Type B pancreatic cell (in vitro differentiated cells): Measurements from ENCODE around the gene PSMD7. TPM values are rescaled to one million over a fixed set of nuclear protein-coding genes. Genes with fewer than 3 reads are reported as not detected.

ENCODE experiments used
- DNase-seq: peaks from one replicate; pipeline ENCODE4 v3.0.0; 2021; ENCODE audit warnings: mixed read lengths; ENCODE audit not compliant: unreplicated experiment; ENCODE audit errors: extremely low spot score
- H3K27ac Mint-ChIP-seq: 2 replicates; pipeline ENCODE4 v1.8.0; 2021; ENCODE audit warnings: mild to moderate bottlenecking, mixed read lengths
- H3K27me3 Mint-ChIP-seq: 2 replicates; pipeline ENCODE4 v1.8.0; 2021; ENCODE audit warnings: mixed read lengths
- H3K36me3 Mint-ChIP-seq: 2 replicates; pipeline ENCODE4 v1.8.0; 2021; ENCODE audit warnings: mixed read lengths
- H3K4me1 Mint-ChIP-seq: one replicate; pipeline ENCODE4 v1.8.0; 2021; ENCODE audit warnings: mixed read lengths; ENCODE audit not compliant: unreplicated experiment
- H3K4me3 Mint-ChIP-seq: 2 replicates; pipeline ENCODE4 v1.8.0; 2021; ENCODE audit warnings: mild to moderate bottlenecking, mixed read lengths
- H3K9me3 Mint-ChIP-seq: 2 replicates; pipeline ENCODE4 v1.8.0; 2021; ENCODE audit warnings: mixed read lengths
- CTCF ChIP-seq: fragments of 200-600 bp; sonication (generic); conservative IDR thresholded peaks from 2 replicates; pipeline ENCODE4 v1.5.0; 2021; ENCODE audit warnings: antibody characterized with exemption, mild to moderate bottlenecking
- total RNA-seq: library from RNA; stranded (reverse); gene quantifications from 2 replicates; pipeline ENCODE4 v1.2.1, GENCODE V29; 2021; ENCODE audit warnings: low replicate concordance

PSMD7 gene
- total RNA-seq, 1 donor from 2014 or later: 91.3 TPM

GRCh38 chr16:74281300-74281699 lies 15.3 kb upstream of the PSMD7 start:
- H3K9me3 Mint-ChIP-seq: no peaks in the 10 kb centered on the region
- H3K4me3 Mint-ChIP-seq: no peak overlapping the region
- H3K36me3 Mint-ChIP-seq: peaks cover 3% of the 10 kb centered on the region
- H3K27ac Mint-ChIP-seq: no peak overlapping the region
- no peak for TF ChIP-seq CTCF
- H3K27me3 Mint-ChIP-seq: peaks cover 5% of the 10 kb centered on the region
- DNase-seq: no peak
- H3K4me1 Mint-ChIP-seq: peaks cover 9% of the 10 kb centered on the region

- Mint-ChIP-seq H3K27ac (no peak overlapping the region), H3K36me3 (peaks cover 3% of the 10 kb centered on the region), H3K9me3 (no peaks in the 10 kb centered on the region), H3K27me3 (no peaks in the 10 kb centered on the region), H3K4me1 (peaks cover 9% of the 10 kb centered on the region), H3K4me3 (no peak overlapping the region)
- DNase-seq: no peak
- no peak for TF ChIP-seq CTCF
Observed at GRCh38 chr16:74283716-74284115, 12.9 kb upstream of the PSMD7 start.

GRCh38 chr16:74288065-74288464 lies 8.5 kb upstream of the PSMD7 start:
- no peaks in the 10 kb centered on the region for H3K27me3 Mint-ChIP-seq
- H3K4me3 Mint-ChIP-seq: no peak overlapping the region
- H3K9me3 Mint-ChIP-seq: no peaks in the 10 kb centered on the region

GRCh38 chr16:74290356-74290755 lies 6.3 kb upstream of the PSMD7 start:
- no peak for TF ChIP-seq CTCF
- H3K9me3 Mint-ChIP-seq: no peaks in the 10 kb centered on the region
- H3K27ac Mint-ChIP-seq: no peak overlapping the region
- no peak overlapping the region for H3K4me3 Mint-ChIP-seq
- no peaks in the 10 kb centered on the region for H3K4me1 Mint-ChIP-seq
- no peak for DNase-seq
- H3K27me3 Mint-ChIP-seq: no peaks in the 10 kb centered on the region
- H3K36me3 Mint-ChIP-seq: no peaks in the 10 kb centered on the region

More at GRCh38 chr16:74288065-74288464, 8.5 kb upstream of the PSMD7 start:
- DNase-seq: no peak
- H3K36me3 Mint-ChIP-seq: peaks cover 1% of the 10 kb centered on the region
- no peaks in the 10 kb centered on the region for H3K4me1 Mint-ChIP-seq
- no peak overlapping the region for H3K27ac Mint-ChIP-seq
- TF ChIP-seq CTCF: no peak

GRCh38 chr16:74291176-74291575 lies 5.4 kb upstream of the PSMD7 start:
- H3K27me3 Mint-ChIP-seq: no peaks in the 10 kb centered on the region
- H3K27ac Mint-ChIP-seq: no peak overlapping the region
- TF ChIP-seq CTCF: no peak
- no peaks in the 10 kb centered on the region for H3K9me3 Mint-ChIP-seq
- peaks cover 7% of the 10 kb centered on the region for H3K4me1 Mint-ChIP-seq
- no peak overlapping the region for H3K4me3 Mint-ChIP-seq
- no peak for DNase-seq
- no peaks in the 10 kb centered on the region for H3K36me3 Mint-ChIP-seq

GRCh38 chr16:74291577-74292208 lies 4.9 kb upstream of the PSMD7 start:
- Mint-ChIP-seq H3K27me3 (no peaks in the 10 kb centered on the region), H3K4me3 (no peak overlapping the region), H3K4me1 (peaks cover 11% of the 10 kb centered on the region), H3K9me3 (no peaks in the 10 kb centered on the region), H3K27ac (no peak overlapping the region), H3K36me3 (no peaks in the 10 kb centered on the region)
- DNase-seq: no peak
- no peak for TF ChIP-seq CTCF
